ENCODE results near the gene COL9A3. TPM values are rescaled to one million over a fixed set of nuclear protein-coding genes. Genes with fewer than 3 reads are reported as not detected.

Gene COL9A3
- polyA plus RNA-seq, 1 donor from 2014 or later: 3.1 TPM

DNA sequence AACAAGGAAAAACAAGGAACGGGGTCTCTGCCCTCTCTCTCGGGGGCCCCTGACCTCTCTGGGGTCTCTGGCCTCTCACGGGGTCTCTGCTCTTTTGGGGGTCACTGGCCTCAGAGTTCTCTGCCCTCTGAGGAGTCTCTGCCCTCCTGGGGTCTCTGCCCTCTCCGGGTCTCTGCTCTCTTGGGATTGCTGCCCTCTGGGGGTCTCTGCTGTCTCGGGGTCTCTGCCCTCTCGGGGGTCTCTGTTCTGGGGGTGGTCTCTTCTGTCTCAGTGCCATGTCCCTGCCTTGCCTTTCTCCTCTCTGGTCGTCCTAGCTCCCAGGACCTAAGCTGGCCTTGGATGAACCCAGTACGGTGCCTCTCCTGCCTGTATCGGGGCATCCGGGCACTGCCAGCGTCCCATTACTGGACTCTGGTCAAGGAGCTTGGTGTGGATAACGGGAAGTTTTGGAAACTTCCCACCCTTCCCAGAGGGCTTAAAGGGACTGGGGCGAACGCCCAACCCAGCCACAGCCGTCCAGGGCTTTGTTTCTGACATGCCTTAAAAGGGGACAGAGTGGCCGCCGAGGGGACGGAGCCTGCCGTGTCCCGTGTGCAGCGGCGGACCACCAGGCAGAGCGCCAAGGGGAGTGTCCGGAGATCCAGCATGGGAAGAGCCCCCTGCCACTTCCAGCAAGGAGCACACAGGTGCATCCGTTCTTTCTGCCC is 45.3 kb upstream of the COL9A3 start:
- H3K9me2 ChIP-seq (ENCODE audit: insufficient read depth, low read length): no peaks in the 10 kb centered on the region
- no peaks in the 10 kb centered on the region for H3K9me3 ChIP-seq (ENCODE audit: low read length)
- no peak overlapping the region for H3K4me3 ChIP-seq (ENCODE audit: low read length)
- H3K4me2 ChIP-seq (ENCODE audit: low read length): no peak overlapping the region
- H4K20me1 ChIP-seq (ENCODE audit: insufficient read depth): no peaks in the 10 kb centered on the region
- no peak for TF ChIP-seq SMC3 (conservative IDR thresholded peaks at IDR 0.05; ENCODE audit: poor library complexity)
- TF ChIP-seq MXI1 (conservative IDR thresholded peaks at IDR 0.05; ENCODE audit: poor library complexity, severe bottlenecking): no peak
- no peak overlapping the region for H3K9ac ChIP-seq (ENCODE audit: low read length)
- no peak overlapping the region for H2AFZ ChIP-seq (ENCODE audit: low read depth, low read length)
- H3K27ac ChIP-seq (ENCODE audit: low read length): no peak overlapping the region
- no peaks in the 10 kb centered on the region for H3K36me3 ChIP-seq (ENCODE audit: insufficient read depth, low read length)
- H3K27me3 ChIP-seq (ENCODE audit: insufficient read depth, low read depth, low read length): no peaks in the 10 kb centered on the region
- no peaks in the 10 kb centered on the region for H3F3A ChIP-seq (ENCODE audit: insufficient read depth, low read length, poor library complexity, severe bottlenecking)
- H3K79me2 ChIP-seq (replicated peaks; ENCODE audit: insufficient read depth, low read length): no peaks in the 10 kb centered on the region

- Histone ChIP-seq H3K27me3 (ENCODE audit: insufficient read depth, low read depth, low read length) (no peaks in the 10 kb centered on the region), H3K9ac (ENCODE audit: low read length) (no peak overlapping the region), H3K9me2 (ENCODE audit: insufficient read depth, low read length) (no peaks in the 10 kb centered on the region), H3K36me3 (ENCODE audit: insufficient read depth, low read length) (no peaks in the 10 kb centered on the region), H3K9me3 (ENCODE audit: low read length) (no peaks in the 10 kb centered on the region), H4K20me1 (ENCODE audit: insufficient read depth) (no peaks in the 10 kb centered on the region), H3K4me3 (ENCODE audit: low read length) (no peak overlapping the region), H3K27ac (ENCODE audit: low read length) (no peak overlapping the region), H3F3A (ENCODE audit: insufficient read depth, low read length, poor library complexity, severe bottlenecking) (no peaks in the 10 kb centered on the region), H3K79me2 (replicated peaks; ENCODE audit: insufficient read depth, low read length) (no peaks in the 10 kb centered on the region), H2AFZ (ENCODE audit: low read depth, low read length) (no peak overlapping the region), H3K4me2 (ENCODE audit: low read length) (no peak overlapping the region)
- no peak for TF ChIP-seq POLR2AphosphoS5 (IDR thresholded peaks at IDR 0.05)
- no peak for TF ChIP-seq TAF1 (IDR thresholded peaks at IDR 0.05; ENCODE audit: low read depth)
- no peak for TF ChIP-seq SMC3 (conservative IDR thresholded peaks at IDR 0.05; ENCODE audit: poor library complexity)
- TF ChIP-seq, protein P1, sequence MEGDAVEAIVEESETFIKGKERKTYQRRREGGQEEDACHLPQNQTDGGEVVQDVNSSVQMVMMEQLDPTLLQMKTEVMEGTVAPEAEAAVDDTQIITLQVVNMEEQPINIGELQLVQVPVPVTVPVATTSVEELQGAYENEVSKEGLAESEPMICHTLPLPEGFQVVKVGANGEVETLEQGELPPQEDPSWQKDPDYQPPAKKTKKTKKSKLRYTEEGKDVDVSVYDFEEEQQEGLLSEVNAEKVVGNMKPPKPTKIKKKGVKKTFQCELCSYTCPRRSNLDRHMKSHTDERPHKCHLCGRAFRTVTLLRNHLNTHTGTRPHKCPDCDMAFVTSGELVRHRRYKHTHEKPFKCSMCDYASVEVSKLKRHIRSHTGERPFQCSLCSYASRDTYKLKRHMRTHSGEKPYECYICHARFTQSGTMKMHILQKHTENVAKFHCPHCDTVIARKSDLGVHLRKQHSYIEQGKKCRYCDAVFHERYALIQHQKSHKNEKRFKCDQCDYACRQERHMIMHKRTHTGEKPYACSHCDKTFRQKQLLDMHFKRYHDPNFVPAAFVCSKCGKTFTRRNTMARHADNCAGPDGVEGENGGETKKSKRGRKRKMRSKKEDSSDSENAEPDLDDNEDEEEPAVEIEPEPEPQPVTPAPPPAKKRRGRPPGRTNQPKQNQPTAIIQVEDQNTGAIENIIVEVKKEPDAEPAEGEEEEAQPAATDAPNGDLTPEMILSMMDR (IDR thresholded peaks at IDR 0.05; ENCODE audit: poor library complexity, severe bottlenecking): no peak
- no peak for TF ChIP-seq RAD21 (conservative IDR thresholded peaks at IDR 0.05)
- no peak for TF ChIP-seq MXI1 (conservative IDR thresholded peaks at IDR 0.05; ENCODE audit: poor library complexity, severe bottlenecking)
- TF ChIP-seq EZH2 (IDR thresholded peaks at IDR 0.05; ENCODE audit: borderline replicate concordance, insufficient read depth, low read length, poor library complexity, severe bottlenecking): no peak
- no peak for TF ChIP-seq EP300 (conservative IDR thresholded peaks at IDR 0.05; ENCODE audit: poor library complexity, severe bottlenecking)
- TF ChIP-seq, protein P2, sequence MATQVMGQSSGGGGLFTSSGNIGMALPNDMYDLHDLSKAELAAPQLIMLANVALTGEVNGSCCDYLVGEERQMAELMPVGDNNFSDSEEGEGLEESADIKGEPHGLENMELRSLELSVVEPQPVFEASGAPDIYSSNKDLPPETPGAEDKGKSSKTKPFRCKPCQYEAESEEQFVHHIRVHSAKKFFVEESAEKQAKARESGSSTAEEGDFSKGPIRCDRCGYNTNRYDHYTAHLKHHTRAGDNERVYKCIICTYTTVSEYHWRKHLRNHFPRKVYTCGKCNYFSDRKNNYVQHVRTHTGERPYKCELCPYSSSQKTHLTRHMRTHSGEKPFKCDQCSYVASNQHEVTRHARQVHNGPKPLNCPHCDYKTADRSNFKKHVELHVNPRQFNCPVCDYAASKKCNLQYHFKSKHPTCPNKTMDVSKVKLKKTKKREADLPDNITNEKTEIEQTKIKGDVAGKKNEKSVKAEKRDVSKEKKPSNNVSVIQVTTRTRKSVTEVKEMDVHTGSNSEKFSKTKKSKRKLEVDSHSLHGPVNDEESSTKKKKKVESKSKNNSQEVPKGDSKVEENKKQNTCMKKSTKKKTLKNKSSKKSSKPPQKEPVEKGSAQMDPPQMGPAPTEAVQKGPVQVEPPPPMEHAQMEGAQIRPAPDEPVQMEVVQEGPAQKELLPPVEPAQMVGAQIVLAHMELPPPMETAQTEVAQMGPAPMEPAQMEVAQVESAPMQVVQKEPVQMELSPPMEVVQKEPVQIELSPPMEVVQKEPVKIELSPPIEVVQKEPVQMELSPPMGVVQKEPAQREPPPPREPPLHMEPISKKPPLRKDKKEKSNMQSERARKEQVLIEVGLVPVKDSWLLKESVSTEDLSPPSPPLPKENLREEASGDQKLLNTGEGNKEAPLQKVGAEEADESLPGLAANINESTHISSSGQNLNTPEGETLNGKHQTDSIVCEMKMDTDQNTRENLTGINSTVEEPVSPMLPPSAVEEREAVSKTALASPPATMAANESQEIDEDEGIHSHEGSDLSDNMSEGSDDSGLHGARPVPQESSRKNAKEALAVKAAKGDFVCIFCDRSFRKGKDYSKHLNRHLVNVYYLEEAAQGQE (IDR thresholded peaks at IDR 0.05; ENCODE audit: borderline replicate concordance): no peak
Measured at GRCh38 chr20:62772103-62772611, 44.7 kb upstream of the COL9A3 start.

All from neural cell (in vitro differentiated cells).